HCT116 (cell line): ENCODE measurements around the gene TSHZ1. TPM values are rescaled to one million over a fixed set of nuclear protein-coding genes. Genes with fewer than 3 reads are reported as not detected.

Experiments used
- ATAC-seq: fragments of 200-7000 bp; cut with Tn5 transposase; 2 replicates; pipeline ENCODE4 v1.9.1; 2020; ENCODE audit warnings: mild to moderate bottlenecking, moderate library complexity
- BruUV-seq: library from RNA; stranded (reverse); fragments of 400-500 nt; replicated peaks from 2 replicates; lab custom pipeline; 2021; lab: Mats Ljungman, UMichigan
- CTCF ChIA-PET: fragments of 300-600 bp; sonication (Branson Sonifier 250); formaldehyde crosslinking; loops from one replicate; lab custom pipeline; 2021; ENCODE audit warnings: antibody characterized with exemption; lab: Charles Lee
- POLR2A ChIA-PET: fragments of 300-600, 350-600 bp; sonication (Branson Sonifier 250); formaldehyde crosslinking; loops from one replicate; lab custom pipeline; 2021; ENCODE audit warnings: antibody characterized with exemption; lab: Charles Lee
- RAD21 ChIA-PET, 2 experiments: fragments of 300-600 bp; sonication (Branson Sonifier 250); formaldehyde crosslinking; loops; one replicate each; lab custom pipeline; 2023; ENCODE audit warnings: low total read pairs in 2 of 2; ENCODE audit not compliant: uncharacterized antibody in 2 of 2, unreplicated experiment in 2 of 2, low non-redundant PET in 1 of 2; lab: Charles Lee
- DNase-seq: peaks from one replicate; pipeline ENCODE4 v3.0.0-alpha.2; 2010; ENCODE audit warnings: low read depth, low spot score
- H2AFZ ChIP-seq: fragments of 200-600 bp; shearing (Covaris generic), sonication (generic); 2 replicates; pipeline ENCODE4 v1.6.1; 2017; ENCODE audit warnings: low read depth, mixed run types, mixed read lengths, antibody characterized with exemption, low read length; ENCODE audit not compliant: poor library complexity, severe bottlenecking
- H3K27ac ChIP-seq: 2 replicates; pipeline ENCODE4 v1.5.1; 2012; ENCODE audit warnings: low read depth, low read length
- H3K27me3 ChIP-seq: fragments of 200-600 bp; sonication (generic); 2 replicates; pipeline ENCODE4 v1.6.1; 2016; ENCODE audit warnings: mixed run types, low read length, mixed read lengths; ENCODE audit not compliant: insufficient read depth
- H3K36me3 ChIP-seq, 2 experiments: fragments of 200-500 bp in 1 of 2; fragments of 200-600 bp in 1 of 2; sonication (Bioruptor generic) in 1 of 2; sonication (generic) in 1 of 2; 2 replicates each; pipeline versions ENCODE4 v1.5.1 to v1.6.1; 2014 to 2016; ENCODE audit warnings: low read length in 2 of 2, inconsistent platforms in 1 of 2, mixed read lengths in 1 of 2, mixed run types in 1 of 2; ENCODE audit not compliant: insufficient read depth in 2 of 2, control insufficient read depth in 1 of 2
- H3K4me1 ChIP-seq, 2 experiments: fragments of 200-600 bp in 1 of 2; sonication (generic) in 1 of 2; 2 replicates each; pipeline versions ENCODE4 v1.5.1 to v1.6.1; 2012 to 2017; ENCODE audit warnings: low read length in 2 of 2, inconsistent platforms in 1 of 2, mild to moderate bottlenecking in 1 of 2, mixed read lengths in 1 of 2, mixed run types in 1 of 2, moderate library complexity in 1 of 2; ENCODE audit not compliant: insufficient read depth in 2 of 2, control insufficient read depth in 1 of 2
- H3K4me2 ChIP-seq: fragments of 200-600 bp; sonication (generic); 2 replicates; pipeline ENCODE4 v1.6.1; 2017; ENCODE audit warnings: mixed run types, low read length, mixed read lengths
- H3K4me3 ChIP-seq, 2 experiments: fragments of 200-600 bp in 1 of 2; sonication (generic) in 1 of 2; replicated peaks in 1 of 2; 2 replicates each; pipeline ENCODE4 v1.5.1; 2011 to 2016; ENCODE audit warnings: low read length in 2 of 2, control low read depth in 1 of 2, low read depth in 1 of 2, mild to moderate bottlenecking in 1 of 2, mixed read lengths in 1 of 2, mixed run types in 1 of 2
- H3K79me2 ChIP-seq: fragments of 200-600 bp; sonication (generic); 2 replicates; pipeline ENCODE4 v1.6.1; 2017; ENCODE audit warnings: mild to moderate bottlenecking, mixed run types, low read length, moderate library complexity, mixed read lengths; ENCODE audit not compliant: insufficient read depth
- H3K9ac ChIP-seq: fragments of 200-600 bp; sonication (generic); 2 replicates; pipeline ENCODE4 v1.6.1; 2016; ENCODE audit warnings: low read length, mixed read lengths
- H3K9me2 ChIP-seq: fragments of 200-600 bp; sonication (generic), shearing (Covaris generic); 2 replicates; pipeline ENCODE4 v1.6.1; 2017; ENCODE audit warnings: mixed run types, mild to moderate bottlenecking, moderate library complexity; ENCODE audit not compliant: insufficient read depth
- H3K9me3 ChIP-seq, 2 experiments: fragments of 200-500 bp in 1 of 2; fragments of 200-600 bp in 1 of 2; sonication (Bioruptor generic) in 1 of 2; sonication (generic) in 1 of 2; 2 replicates each; pipeline ENCODE4 v1.6.1; 2014 to 2017; ENCODE audit warnings: low read length in 2 of 2, mixed read lengths in 2 of 2, inconsistent platforms in 1 of 2, low read depth in 1 of 2, mild to moderate bottlenecking in 1 of 2, mixed run types in 1 of 2, moderate library complexity in 1 of 2; ENCODE audit not compliant: control insufficient read depth in 1 of 2, insufficient read depth in 1 of 2
- H4K20me1 ChIP-seq: fragments of 200-600 bp; sonication (generic), shearing (Covaris generic); 2 replicates; pipeline ENCODE4 v1.6.1; 2017; ENCODE audit warnings: mixed run types, mild to moderate bottlenecking, moderate library complexity; ENCODE audit not compliant: insufficient read depth
- ATF3 ChIP-seq: IDR thresholded peaks from 2 replicates; pipeline ENCODE4 v1.6.1; 2012
- CBX3 ChIP-seq: IDR thresholded peaks from 2 replicates; pipeline ENCODE4 v1.6.1; 2012; ENCODE audit warnings: low read depth
- EGR1 ChIP-seq: IDR thresholded peaks from 2 replicates; pipeline ENCODE4 v1.6.1; 2012; ENCODE audit warnings: low read depth
- ELF1 ChIP-seq: IDR thresholded peaks from 2 replicates; pipeline ENCODE4 v1.6.1; 2012; ENCODE audit warnings: low read depth, borderline replicate concordance
- EZH2 ChIP-seq: fragments of 200-600 bp; sonication (generic); IDR thresholded peaks from 2 replicates; pipeline ENCODE4 v1.6.1; 2017; ENCODE audit warnings: antibody characterized with exemption, mixed run types
- EZH2phosphoT487 ChIP-seq: fragments of 200-600 bp; IDR thresholded peaks from 2 replicates; pipeline ENCODE4 v1.6.1; 2018; ENCODE audit warnings: antibody characterized with exemption, borderline replicate concordance
- JUND ChIP-seq: IDR thresholded peaks from 2 replicates; pipeline ENCODE4 v1.6.1; 2012
- MAX ChIP-seq: IDR thresholded peaks from 2 replicates; pipeline ENCODE4 v1.6.1; 2012
- POLR2AphosphoS5 ChIP-seq: IDR thresholded peaks from 2 replicates; pipeline ENCODE4 v1.6.1; 2011; ENCODE audit warnings: mild to moderate bottlenecking, low read depth, low read length, moderate library complexity
- RAD21 ChIP-seq: IDR thresholded peaks from 2 replicates; pipeline ENCODE4 v1.6.1; 2012; ENCODE audit warnings: low read depth, mild to moderate bottlenecking
- SIN3A ChIP-seq: IDR thresholded peaks from 2 replicates; pipeline ENCODE4 v1.6.1; 2012; ENCODE audit warnings: low read depth
- SP1 ChIP-seq: IDR thresholded peaks from 2 replicates; pipeline ENCODE4 v1.6.1; 2012; ENCODE audit warnings: low read depth
- SRF ChIP-seq: IDR thresholded peaks from 2 replicates; pipeline ENCODE4 v1.6.1; 2012; ENCODE audit warnings: low read depth
- TCF7L2 ChIP-seq: IDR thresholded peaks from 2 replicates; pipeline ENCODE4 v1.7.0; 2011; ENCODE audit warnings: borderline replicate concordance, inconsistent platforms; ENCODE audit not compliant: insufficient read depth, insufficient read length; ENCODE audit errors: extremely low read depth
- ZBTB33 ChIP-seq: IDR thresholded peaks from 2 replicates; pipeline ENCODE4 v1.6.1; 2011; ENCODE audit warnings: mild to moderate bottlenecking, low read length, moderate library complexity; ENCODE audit not compliant: insufficient replicate concordance; ENCODE audit errors: extremely low read depth
- ZFX ChIP-seq: fragments of 450-650 bp; IDR thresholded peaks from 2 replicates; pipeline ENCODE4 v1.6.1; 2017
- ZNF274 ChIP-seq: fragments of 200-500 bp; sonication (Bioruptor generic); IDR thresholded peaks from 2 replicates; pipeline ENCODE4 v1.6.1; 2014; ENCODE audit warnings: mild to moderate bottlenecking, low read depth, low read length, inconsistent platforms
- intact Hi-C: fragments of 100-400 bp; cut with micrococcal nuclease; formaldehyde crosslinking; loops from 2 replicates; pipeline ENCODE4 v1.10.0; 2022
- total RNA-seq: library from RNA; stranded (reverse); gene quantifications from one replicate; pipeline ENCODE4 v1.2.1, GENCODE V29; 2021; ENCODE audit not compliant: unreplicated experiment

Gene TSHZ1
- total RNA-seq, 1 experiment from 2014 or later, result 5.7 TPM

- TF ChIP-seq TCF7L2, result no peak
These were observed 57.2 kb downstream of the TSHZ1 start (continued) for GRCh38 chr18:75267643-75268363.

GRCh38 chr18:75268364-75268646 is 57.7 kb downstream of the TSHZ1 start:
- H2AFZ ChIP-seq, result no peak overlapping the region
- no peaks in the 10 kb centered on the region for H4K20me1 ChIP-seq
- no peak overlapping the region for H3K9ac ChIP-seq
- no peak overlapping the region for H3K4me3 ChIP-seq
- POLR2A ChIA-PET, result no interaction called here
- no peaks in the 10 kb centered on the region for H3K79me2 ChIP-seq
- CTCF ChIA-PET, result no interaction called here
- no peak for ATAC-seq
- H3K4me2 ChIP-seq, result no peak overlapping the region
- H3K36me3 ChIP-seq, result no peaks in the 10 kb centered on the region
- no peaks in the 10 kb centered on the region for H3K27me3 ChIP-seq
- H3K27ac ChIP-seq, result no peak overlapping the region
- H3K9me2 ChIP-seq, result no peaks in the 10 kb centered on the region
- RAD21 ChIA-PET, result no interaction called here
- TF ChIP-seq ZNF274, result no peak
- no TSS peak for BruUV-seq
- DNase-seq, result no peak
- intact Hi-C loops, result no loop called here
- no peaks in the 10 kb centered on the region for H3K9me3 ChIP-seq
- H3K4me1 ChIP-seq, result no peaks in the 10 kb centered on the region

- intact Hi-C loops, result no loop called here
- no peaks in the 10 kb centered on the region for H3K9me2 ChIP-seq
- no peak for DNase-seq
- H4K20me1 ChIP-seq, result no peaks in the 10 kb centered on the region
- no peak overlapping the region for H3K27ac ChIP-seq
- no peaks in the 10 kb centered on the region for H3K9me3 ChIP-seq
- CTCF ChIA-PET, result no interaction called here
- H3K9ac ChIP-seq, result no peak overlapping the region
- BruUV-seq, result no TSS peak
- no peaks in the 10 kb centered on the region for H3K4me1 ChIP-seq
- H3K79me2 ChIP-seq, result no peaks in the 10 kb centered on the region
- H2AFZ ChIP-seq, result no peak overlapping the region
- no peaks in the 10 kb centered on the region for H3K36me3 ChIP-seq
- H3K27me3 ChIP-seq, result no peaks in the 10 kb centered on the region
- POLR2A ChIA-PET, result no interaction called here
- H3K4me2 ChIP-seq, result no peak overlapping the region
- RAD21 ChIA-PET, result no interaction called here
- no peak for ATAC-seq
- H3K4me3 ChIP-seq, result no peak overlapping the region
- TF ChIP-seq EGR1 (no peak), JUND (no peak), POLR2AphosphoS5 (no peak), SIN3A (no peak), ZBTB33 (no peak), ZFX (no peak), RAD21 (no peak), ATF3 (no peak), SP1 (no peak), MAX (no peak), EZH2phosphoT487 (no peak), CBX3 (no peak), ELF1 (no peak), SRF (no peak), EZH2 (no peak)
These were observed 58.6 kb downstream of the TSHZ1 start for GRCh38 chr18:75269124-75269680.
